ENCODE results near the gene MYO6. TPM values are rescaled to one million over a fixed set of nuclear protein-coding genes. Genes with fewer than 3 reads are reported as not detected.
"Not testable (repeated sequence)": the region's sequence is repeated elsewhere in the genome, so short reads cannot be mapped to it uniquely, and the experiment has no call there.

The MYO6 gene
- polyA plus RNA-seq (2013, experiment 1 of 2; ENCODE audit: insufficient read length) = 17.2 TPM
- polyA plus RNA-seq (2013, experiment 2 of 2; ENCODE audit: insufficient read length) = 15.5 TPM

DNA sequence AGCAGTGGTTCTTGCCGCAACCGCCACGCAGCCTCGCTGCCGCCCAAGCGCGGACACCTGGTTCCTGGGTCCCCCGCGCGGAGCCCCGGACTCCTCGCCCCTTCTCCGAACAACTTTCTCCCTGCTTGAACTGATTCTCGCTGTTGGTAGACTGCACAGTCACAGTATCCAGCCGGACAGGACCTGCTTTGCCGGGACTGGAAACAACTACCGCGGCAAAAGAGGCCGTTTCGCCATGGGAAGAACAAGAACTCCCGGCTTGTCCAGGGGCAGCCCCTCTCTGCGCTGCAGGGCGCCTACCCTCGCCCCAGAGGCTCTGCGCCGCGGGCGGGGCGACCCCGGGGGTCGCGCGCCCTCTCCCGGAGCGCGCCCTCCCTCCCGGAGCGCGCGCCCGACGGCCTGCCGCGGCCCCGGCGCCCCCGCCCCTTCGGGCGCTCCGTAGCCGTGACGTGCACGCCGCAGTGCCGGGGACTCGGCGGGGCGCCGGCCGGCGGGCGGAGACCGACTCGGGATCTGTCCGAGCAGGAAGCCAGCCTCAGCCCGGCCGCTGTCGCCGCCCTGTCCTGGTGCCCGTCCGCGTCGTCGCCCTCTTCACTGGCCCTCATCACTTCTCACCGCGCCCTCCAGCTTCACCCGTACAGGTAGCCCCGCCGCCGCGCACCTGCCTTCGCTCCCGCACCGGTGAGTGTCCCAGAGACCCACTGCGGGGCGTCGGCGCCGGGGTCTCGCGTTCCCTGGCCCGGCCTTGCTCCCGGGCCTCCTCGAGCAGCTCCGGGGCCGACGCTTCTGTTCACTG is at the start of gene MYO6:
TSS of gene MYO6 (plus strand) at position 497 of the 796 bp plus-strand sequence. CDS start 68,309 bp downstream, outside the sequence.
- peak; percentile 63 for DNase-seq

- DNase-seq = not testable (repeated sequence)
These were observed 40.7 kb upstream of the MYO6 start for GRCh38 chr6:75708334-75708733.

- no peak for DNase-seq
These were observed 37.9 kb upstream of the MYO6 start for GRCh38 chr6:75711173-75711572.

- DNase-seq = no peak
These were observed 29.9 kb upstream of the MYO6 start for GRCh38 chr6:75719133-75719532.

- DNase-seq = no peak
These were observed 25.7 kb upstream of the MYO6 start for GRCh38 chr6:75723382-75723781.

DNA sequence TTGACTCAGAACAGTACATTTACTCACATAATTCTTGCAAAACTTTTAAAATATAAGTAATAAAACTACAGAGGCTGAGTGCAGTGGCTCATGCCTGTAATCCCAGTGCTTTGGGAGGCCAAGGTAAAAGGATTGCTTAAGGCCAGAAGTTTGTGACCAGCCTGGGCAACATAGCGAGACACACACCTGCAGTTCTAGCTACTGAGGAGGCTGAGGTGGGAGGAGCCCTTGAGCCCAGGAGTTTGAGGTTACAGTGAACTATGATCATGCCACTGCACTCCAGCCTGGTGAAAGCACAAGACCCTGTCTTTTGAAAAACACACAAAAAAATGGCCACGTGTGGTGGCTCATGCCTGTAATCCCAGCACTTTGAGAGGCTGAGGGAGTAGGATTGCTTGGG is 21.8 kb upstream of the MYO6 start:
- no peak for DNase-seq

GRCh38 chr6:75731029-75731428 is 18.0 kb upstream of the MYO6 start:
- not testable (repeated sequence) for DNase-seq

DNA sequence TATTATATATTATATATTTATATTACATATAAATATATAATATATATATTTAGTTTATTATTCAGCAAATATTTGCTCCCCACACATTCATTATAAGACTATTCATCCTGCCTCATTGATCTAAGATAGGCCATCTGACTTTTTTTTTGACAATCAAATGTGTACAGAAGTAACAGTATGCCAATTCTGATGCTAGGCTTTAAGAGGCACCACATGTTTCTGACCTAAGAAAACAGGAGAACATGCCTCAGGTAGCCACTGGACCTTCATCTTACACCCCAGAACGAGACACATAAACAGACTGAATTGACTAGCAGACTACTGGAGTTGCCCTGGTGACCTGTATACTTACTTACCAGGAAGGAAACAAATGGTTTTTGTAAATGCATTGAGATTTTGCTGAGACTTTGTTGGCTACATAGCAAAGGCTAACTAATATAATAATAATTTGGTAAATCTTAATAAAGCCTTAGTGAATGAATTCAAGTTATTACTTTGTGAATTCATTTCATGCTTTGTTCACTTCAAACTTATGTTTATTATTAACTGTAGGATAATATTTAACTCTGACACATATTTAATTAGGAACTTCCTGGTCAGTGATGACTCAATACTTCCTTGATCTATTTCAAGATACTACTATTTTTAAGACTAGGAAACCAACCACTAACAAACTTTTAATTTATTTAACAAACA is 13.4 kb upstream of the MYO6 start:
- no peak for DNase-seq

- DNase-seq = no peak
These were observed 5.1 kb upstream of the MYO6 start for GRCh38 chr6:75743971-75744370.

GRCh38 chr6:75745404-75745803 is 3.6 kb upstream of the MYO6 start:
- no peak for DNase-seq

DNA sequence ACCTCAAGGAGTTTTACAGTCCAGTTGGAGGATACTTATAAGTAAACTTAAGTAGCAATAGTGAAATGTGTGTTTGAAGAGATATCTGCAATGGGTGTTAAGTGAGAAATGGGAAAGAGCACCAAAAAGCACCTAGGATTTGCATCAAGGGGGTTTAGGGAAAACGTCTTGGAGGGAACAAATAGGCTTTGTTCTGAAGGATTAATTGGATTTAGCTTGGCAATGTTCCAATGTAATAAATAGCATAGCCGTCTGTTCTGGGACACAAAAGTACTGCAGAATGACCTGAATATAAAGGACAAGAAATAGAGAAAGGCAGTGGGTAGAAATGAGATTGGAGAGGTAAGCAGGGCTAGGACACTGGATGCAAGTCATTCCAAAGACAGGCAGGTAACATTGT is 2.8 kb upstream of the MYO6 start:
- DNase-seq = no peak

DNA sequence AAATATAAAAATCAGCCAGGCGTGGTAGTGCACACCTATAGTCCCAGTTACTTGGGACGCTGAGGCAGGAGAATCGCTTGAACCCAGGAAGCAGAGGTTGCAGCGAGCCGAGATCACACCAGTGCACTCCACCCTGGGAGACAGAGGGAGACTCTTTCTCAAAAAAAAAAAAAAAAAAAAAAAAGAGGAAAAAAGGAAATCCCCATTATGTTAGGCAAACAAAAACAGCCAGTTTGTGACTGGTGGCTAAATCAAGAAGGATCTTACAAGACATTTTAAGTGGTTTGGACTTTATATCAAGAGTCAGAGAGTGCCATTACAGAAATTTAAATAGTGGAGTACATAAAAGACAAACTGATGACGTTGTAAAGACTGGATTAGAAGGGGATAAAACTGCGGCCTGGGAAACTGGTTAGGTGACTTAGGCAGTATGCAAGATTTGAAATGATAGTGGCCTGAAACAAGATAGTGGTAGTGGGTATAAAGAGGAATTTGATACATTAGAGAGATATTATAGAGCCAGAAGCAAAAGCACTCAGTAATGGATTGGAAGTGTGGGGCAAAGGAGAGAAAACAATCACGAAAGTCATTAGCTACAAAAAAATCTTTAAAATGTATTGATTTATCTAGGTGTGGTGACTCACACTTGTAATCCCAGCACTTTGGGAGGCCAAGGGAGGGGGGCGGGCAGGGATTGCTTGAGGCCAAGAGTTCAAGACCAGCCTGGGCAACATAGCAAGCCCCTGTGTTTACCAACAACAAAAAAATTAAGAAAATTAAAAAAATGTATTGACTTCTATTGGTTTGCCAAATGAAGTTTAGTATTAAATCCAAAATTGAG is 1.7 kb upstream of the MYO6 start:
- no peak for DNase-seq

- DNase-seq = no peak
These were observed 866 bp upstream of the MYO6 start for GRCh38 chr6:75748003-75748742.

- DNase-seq = no peak
These were observed 2.4 kb downstream of the MYO6 start for GRCh38 chr6:75751443-75751842.

DNA sequence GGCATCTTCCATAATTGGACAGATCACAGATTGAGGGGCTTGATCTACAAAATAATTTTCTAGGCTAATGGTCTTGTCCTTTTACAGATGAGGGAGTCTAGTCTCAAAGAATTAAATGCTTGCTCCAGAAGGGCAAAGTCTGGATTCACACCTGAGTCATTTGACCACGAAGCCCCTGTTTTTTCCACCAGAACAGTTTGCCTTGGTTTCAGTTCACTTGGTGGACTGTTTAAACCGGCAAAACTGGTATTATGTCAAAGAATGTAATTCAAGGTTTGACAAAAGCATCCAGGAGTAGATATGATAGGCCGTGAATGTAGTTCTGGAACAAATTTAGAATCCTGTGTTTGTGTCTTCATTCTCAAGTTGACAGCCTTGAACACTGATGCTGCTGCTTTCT is 3.3 kb downstream of the MYO6 start:
- DNase-seq = peak; percentile 15

DNA sequence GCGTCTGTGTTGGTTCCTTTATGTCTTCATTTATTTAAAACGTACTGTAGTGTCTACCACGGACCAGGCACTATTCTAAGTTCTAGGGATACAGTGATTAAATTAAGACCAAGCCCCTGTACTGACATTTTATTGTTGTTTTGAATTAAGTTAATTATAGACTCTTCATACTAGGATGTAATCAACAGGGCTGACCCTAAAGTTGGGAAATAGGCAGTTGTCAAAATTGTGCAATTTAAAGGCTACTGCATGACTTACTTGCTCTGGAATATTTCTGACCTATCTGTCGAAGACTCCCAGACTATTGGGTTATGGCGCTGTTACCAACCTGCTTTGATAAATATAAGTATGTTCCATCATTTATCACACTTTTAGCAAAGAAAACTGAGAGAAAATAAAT is 6.7 kb downstream of the MYO6 start:
- no peak for DNase-seq

- no peak for DNase-seq
These were observed 8.3 kb downstream of the MYO6 start for GRCh38 chr6:75757295-75757694.

GRCh38 chr6:75758061-75758460 is 9.0 kb downstream of the MYO6 start:
- DNase-seq = no peak

- DNase-seq = no peak
These were observed 10.2 kb downstream of the MYO6 start for GRCh38 chr6:75759207-75759606.

DNA sequence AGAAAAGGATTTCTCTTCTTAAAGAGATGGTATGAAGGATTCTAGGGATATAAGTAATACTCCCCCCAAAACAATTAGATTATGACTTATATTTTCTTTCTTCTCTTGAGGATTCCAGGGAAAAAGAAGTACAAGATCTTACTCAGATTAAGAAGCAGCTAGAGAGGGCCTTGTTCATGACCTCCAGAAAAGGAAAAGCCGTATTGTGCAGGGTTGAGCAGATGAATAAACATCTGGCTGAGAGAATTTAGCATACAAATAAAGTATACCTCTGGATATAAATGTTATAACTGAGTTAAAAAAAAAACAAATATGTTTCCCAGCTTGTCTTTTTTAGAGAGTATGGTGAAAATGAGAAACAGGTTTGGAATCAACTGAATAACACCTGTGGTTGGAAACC is 11.3 kb downstream of the MYO6 start:
- no peak for DNase-seq

DNA sequence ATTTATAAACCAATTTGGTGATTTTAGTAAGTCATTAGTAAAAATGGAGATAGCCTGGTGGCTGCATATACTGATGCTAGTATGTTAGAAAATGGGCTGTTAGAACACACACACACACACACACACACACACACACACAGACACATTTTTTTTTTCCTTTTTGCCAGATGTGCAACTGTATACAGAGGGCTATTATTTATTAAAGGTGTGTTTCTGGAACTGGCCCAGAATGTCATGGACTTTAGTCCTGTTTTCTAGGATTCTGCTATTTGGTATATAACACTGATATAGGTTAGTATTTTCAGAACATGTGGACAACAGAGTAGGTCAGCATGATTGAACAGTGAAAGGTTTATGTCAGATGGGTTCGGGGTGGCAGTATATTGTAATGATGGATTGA is 12.4 kb downstream of the MYO6 start:
- no peak for DNase-seq

GRCh38 chr6:75762063-75762462 is 13.0 kb downstream of the MYO6 start:
- DNase-seq = no peak
